ENCODE measurements around the gene TMEM72.

TMEM72 gene

DNA sequence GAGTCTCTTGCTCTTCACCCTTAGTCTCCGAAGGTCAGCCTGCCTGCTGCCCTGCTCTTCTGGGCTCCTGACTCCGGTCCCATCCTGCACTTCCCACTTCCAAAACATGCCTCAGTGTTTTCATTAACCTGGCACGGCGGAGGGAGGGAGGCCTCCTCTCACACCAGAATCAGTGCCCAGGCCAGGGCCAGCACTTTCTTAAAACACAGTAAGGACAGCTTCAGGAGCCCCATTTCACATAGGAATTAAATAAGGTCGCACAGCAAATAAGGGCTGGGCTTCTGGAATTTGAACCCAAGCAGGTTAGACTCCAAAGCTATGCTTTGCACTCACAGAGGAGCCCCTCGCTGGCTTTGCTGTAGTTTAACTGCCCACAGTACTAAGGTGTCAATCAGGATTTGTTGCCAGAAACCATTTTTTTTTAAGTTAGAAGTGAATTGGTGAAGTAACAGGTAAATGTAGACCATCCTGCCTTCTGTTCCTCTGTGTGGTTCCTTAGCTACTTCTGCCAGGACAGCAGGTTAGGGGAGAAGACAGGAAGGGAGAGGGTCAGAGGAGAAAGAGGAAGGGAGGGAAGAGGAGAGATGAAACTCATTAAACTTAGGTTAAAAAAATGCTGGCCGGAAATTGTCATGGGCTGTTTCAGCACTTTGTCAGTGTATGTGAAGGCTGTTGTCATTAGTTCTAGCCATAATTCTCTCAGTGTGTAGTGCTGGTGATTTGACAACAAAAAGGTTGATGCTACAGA is 49.5 kb downstream of the TMEM72 start:
- peak overlapping the region; percentile 34 for H3K9ac ChIP-seq (ENCODE audit: insufficient read length, low read depth)
- H3K27me3 ChIP-seq (ENCODE audit: insufficient read depth, insufficient read length) = peaks cover 9% of the 10 kb centered on the region
- H3K4me3 ChIP-seq (ENCODE audit: insufficient read length, low read depth) = peak overlapping the region; percentile 64
- TF ChIP-seq SUZ12 (IDR thresholded peaks at IDR 0.05; ENCODE audit: extremely low read depth, insufficient read depth, insufficient read length) (no peak), ZNF274 (IDR thresholded peaks at IDR 0.05; ENCODE audit: low read depth, low read length) (no peak), YY1 (IDR thresholded peaks at IDR 0.05; ENCODE audit: insufficient read depth, insufficient read length) (no peak)
- H3K36me3 ChIP-seq (ENCODE audit: insufficient read depth, insufficient read length, low read length) = peaks cover 15% of the 10 kb centered on the region
- no peak for DNase-seq (ENCODE audit: low read depth, low spot score)
- no peaks in the 10 kb centered on the region for H3K9me3 ChIP-seq (ENCODE audit: insufficient read depth, low read length)
- H3K4me1 ChIP-seq (ENCODE audit: insufficient read depth, insufficient read length) = peaks cover 6% of the 10 kb centered on the region

DNA sequence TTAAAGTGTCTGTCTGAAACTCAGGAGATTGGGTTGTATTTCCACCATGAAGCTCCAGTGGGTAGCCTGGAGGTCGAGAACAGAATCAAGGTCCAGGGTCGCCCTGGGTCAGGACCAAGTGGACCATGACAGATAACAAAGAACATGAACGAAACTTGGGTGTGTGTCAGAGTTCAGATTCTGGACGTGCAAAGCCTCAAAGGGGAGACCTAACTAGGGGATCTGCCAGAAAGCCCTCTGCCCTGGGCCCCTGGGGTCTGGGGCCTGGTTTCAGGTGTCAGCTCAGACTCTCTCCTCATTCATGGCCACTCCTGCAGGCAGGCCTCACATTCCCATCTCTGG is 50.1 kb downstream of the TMEM72 start:
- Histone ChIP-seq H3K27me3 (ENCODE audit: insufficient read depth, insufficient read length) (peaks cover 9% of the 10 kb centered on the region), H3K36me3 (ENCODE audit: insufficient read depth, insufficient read length, low read length) (peaks cover 10% of the 10 kb centered on the region), H3K4me1 (ENCODE audit: insufficient read depth, insufficient read length) (peaks cover 7% of the 10 kb centered on the region), H3K9ac (ENCODE audit: insufficient read length, low read depth) (no peak overlapping the region), H3K9me3 (ENCODE audit: insufficient read depth, low read length) (no peaks in the 10 kb centered on the region), H3K4me3 (ENCODE audit: insufficient read length, low read depth) (no peak overlapping the region)
- TF ChIP-seq SUZ12 (IDR thresholded peaks at IDR 0.05; ENCODE audit: extremely low read depth, insufficient read depth, insufficient read length) = no peak
- no peak for DNase-seq (ENCODE audit: low read depth, low spot score)

DNA sequence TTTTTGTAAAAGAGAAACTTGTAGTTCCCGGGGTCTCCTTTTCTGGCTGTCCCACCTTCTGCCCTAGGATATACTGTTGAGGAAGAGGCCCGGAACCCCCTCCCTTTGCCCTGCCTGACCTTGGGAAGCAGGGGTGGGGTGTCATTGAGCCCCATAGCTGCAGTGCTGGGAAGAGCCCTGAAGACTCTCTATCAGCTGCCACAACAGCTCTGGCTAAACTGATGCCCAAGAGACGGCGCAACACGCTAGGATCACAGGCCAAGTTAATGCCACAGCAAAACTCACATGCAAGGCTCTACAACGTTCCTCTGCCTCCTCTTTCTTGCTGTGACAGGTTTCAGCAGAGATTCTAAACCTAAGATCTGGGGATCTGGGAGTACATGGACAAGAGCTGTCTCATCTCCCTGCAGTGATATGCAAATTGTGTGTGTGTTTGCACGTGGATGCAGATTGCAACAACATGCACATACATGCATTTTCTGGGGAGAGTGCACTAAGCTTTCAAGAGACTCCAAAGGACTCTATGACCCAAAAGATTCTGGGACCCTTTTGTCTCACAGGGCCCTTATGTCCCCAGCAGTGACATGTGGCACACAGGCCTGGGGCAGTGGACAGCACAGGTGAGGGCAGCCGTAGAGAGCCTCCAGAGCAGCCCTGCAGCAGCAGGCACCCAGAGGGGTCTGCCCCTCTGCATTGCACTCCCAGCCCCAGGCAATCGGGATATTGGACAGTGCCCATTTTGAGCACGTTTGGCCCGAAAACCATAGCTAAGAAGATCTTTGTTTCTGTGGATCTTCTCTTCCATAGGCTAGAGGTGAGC is 51.0 kb downstream of the TMEM72 start:
- H3K4me3 ChIP-seq (ENCODE audit: insufficient read length, low read depth) = no peak overlapping the region
- peaks cover 9% of the 10 kb centered on the region for H3K4me1 ChIP-seq (ENCODE audit: insufficient read depth, insufficient read length)
- TF ChIP-seq YY1 (IDR thresholded peaks at IDR 0.05; ENCODE audit: insufficient read depth, insufficient read length) (no peak), ZNF274 (IDR thresholded peaks at IDR 0.05; ENCODE audit: low read depth, low read length) (no peak), SUZ12 (IDR thresholded peaks at IDR 0.05; ENCODE audit: extremely low read depth, insufficient read depth, insufficient read length) (no peak)
- H3K9me3 ChIP-seq (ENCODE audit: insufficient read depth, low read length) = no peaks in the 10 kb centered on the region
- no peak for DNase-seq (ENCODE audit: low read depth, low spot score)
- no peak overlapping the region for H3K9ac ChIP-seq (ENCODE audit: insufficient read length, low read depth)
- peaks cover 9% of the 10 kb centered on the region for H3K27me3 ChIP-seq (ENCODE audit: insufficient read depth, insufficient read length)
- peaks cover 4% of the 10 kb centered on the region for H3K36me3 ChIP-seq (ENCODE audit: insufficient read depth, insufficient read length, low read length)

DNA sequence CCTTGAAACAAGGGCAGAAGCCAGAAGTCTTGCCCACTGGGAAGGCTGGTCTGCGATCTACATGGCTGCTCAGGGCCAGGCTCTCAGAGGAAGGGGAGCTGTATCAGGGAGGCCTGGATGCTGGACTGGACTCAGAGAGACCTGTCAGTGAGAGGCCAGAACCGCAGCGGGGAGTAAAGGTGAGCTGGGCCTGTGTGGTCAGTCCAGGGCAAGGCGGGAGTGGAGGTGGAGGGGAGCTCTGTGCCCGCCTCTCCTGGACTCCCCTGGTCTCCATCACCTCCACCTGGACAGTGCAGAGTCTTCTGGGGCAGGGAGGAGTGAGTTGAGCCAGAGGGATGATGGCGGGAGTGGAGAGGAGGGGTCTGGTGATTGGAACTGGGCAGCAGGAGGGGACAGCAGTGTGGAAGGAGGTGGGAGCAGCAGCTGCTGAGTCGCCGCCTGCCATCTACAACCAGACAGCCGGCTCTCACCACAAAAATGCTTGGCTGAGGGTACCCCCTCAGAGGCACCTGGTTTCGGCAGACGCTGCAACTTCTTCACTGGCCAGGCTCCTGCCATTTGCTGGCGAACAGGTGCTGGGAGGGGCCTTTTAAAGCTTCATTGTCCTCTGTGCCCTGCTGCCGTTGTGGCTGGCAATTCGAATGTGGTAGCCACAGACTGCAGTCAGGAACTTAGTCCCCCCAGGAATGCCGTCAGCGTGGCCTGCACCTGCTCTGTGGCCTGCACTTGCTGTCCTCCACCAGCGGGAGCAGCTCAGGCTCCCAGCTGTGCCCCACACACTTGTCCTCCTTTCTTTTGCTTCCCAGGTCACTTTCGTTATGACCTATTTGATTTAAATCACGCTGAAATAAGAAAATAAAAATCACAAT is 52.0 kb downstream of the TMEM72 start:
- Histone ChIP-seq H3K27me3 (ENCODE audit: insufficient read depth, insufficient read length) (peaks cover 9% of the 10 kb centered on the region), H3K4me1 (ENCODE audit: insufficient read depth, insufficient read length) (peaks cover 9% of the 10 kb centered on the region), H3K36me3 (ENCODE audit: insufficient read depth, insufficient read length, low read length) (peaks cover 4% of the 10 kb centered on the region), H3K4me3 (ENCODE audit: insufficient read length, low read depth) (no peak overlapping the region), H3K9me3 (ENCODE audit: insufficient read depth, low read length) (no peaks in the 10 kb centered on the region), H3K9ac (ENCODE audit: insufficient read length, low read depth) (no peak overlapping the region)
- no peak for DNase-seq (ENCODE audit: low read depth, low spot score)
- TF ChIP-seq ZNF274 (IDR thresholded peaks at IDR 0.05; ENCODE audit: low read depth, low read length) (no peak), YY1 (IDR thresholded peaks at IDR 0.05; ENCODE audit: insufficient read depth, insufficient read length) (no peak), SUZ12 (IDR thresholded peaks at IDR 0.05; ENCODE audit: extremely low read depth, insufficient read depth, insufficient read length) (no peak)

DNA sequence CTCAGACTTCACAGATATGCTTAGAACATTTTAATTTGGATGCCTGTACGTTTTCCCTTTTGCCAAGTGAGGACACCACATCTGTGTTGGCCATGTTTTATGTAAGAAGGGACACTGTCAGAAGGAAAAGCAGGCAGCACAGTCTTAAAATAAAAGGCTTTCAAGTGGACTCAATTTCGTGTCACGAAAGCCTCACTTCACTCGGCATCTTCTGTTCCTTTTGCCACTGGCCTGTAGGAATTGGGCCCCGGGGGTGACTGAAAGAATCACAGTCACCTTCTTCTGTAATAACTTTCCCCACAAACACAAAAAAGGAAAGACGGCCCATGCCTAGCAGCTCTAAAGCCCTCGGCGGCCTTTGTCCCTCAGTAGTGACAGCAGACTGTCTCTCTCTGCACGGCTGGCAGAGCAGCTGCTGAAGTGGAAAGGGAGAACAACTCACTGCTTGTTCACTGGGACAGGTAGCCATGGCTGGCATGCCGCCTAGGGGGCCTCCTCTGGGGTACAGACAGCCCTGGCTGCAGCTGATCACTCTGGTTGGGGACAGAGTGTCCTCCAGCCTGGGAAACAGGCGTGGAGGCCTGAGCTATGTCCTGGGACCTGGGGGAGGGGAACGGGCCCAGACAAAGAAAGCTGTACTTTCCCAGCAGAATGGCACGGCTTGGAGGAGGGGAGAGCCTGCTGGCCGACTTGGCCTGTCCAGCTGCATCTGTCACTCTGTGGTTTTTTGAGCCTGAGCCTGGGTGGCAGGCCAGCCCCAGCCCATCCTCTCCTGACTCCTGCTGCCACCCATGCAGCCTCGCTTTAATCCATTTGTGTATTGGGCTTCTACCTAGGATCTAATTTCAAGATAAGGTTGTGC is 52.9 kb downstream of the TMEM72 start:
- no peak for TF ChIP-seq SUZ12 (IDR thresholded peaks at IDR 0.05; ENCODE audit: extremely low read depth, insufficient read depth, insufficient read length)
- TF ChIP-seq ZNF274 (IDR thresholded peaks at IDR 0.05; ENCODE audit: low read depth, low read length) = no peak
- no peak for TF ChIP-seq YY1 (IDR thresholded peaks at IDR 0.05; ENCODE audit: insufficient read depth, insufficient read length)
- DNase-seq (ENCODE audit: low read depth, low spot score) = no peak
- Histone ChIP-seq H3K36me3 (ENCODE audit: insufficient read depth, insufficient read length, low read length) (peaks cover 7% of the 10 kb centered on the region), H3K9ac (ENCODE audit: insufficient read length, low read depth) (peak overlapping the region; percentile 56), H3K9me3 (ENCODE audit: insufficient read depth, low read length) (no peaks in the 10 kb centered on the region), H3K27me3 (ENCODE audit: insufficient read depth, insufficient read length) (peaks cover 9% of the 10 kb centered on the region), H3K4me3 (ENCODE audit: insufficient read length, low read depth) (no peak overlapping the region), H3K4me1 (ENCODE audit: insufficient read depth, insufficient read length) (peaks cover 9% of the 10 kb centered on the region)

DNA sequence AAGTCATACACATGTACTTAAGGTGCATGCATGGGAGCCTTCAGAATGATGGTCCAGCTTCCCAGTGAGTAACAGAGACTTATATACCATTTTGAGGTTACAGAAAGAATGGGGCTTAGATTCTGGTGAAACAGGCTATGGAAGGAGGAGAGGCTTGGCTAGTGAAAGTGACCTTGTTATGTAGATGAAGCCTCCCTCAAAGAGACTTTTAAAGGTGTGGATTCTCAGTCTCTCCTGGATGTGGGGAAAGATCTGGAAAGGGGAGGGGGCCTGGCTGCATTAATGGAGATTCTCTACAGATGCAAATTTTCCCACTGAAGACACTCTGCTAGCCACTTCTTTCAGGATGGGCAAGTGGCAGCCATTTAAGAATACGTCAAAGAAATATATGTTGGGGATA is 54.0 kb downstream of the TMEM72 start:
- Histone ChIP-seq H3K4me3 (ENCODE audit: insufficient read length, low read depth) (no peak overlapping the region), H3K9me3 (ENCODE audit: insufficient read depth, low read length) (no peaks in the 10 kb centered on the region), H3K9ac (ENCODE audit: insufficient read length, low read depth) (no peak overlapping the region), H3K36me3 (ENCODE audit: insufficient read depth, insufficient read length, low read length) (peaks cover 13% of the 10 kb centered on the region), H3K4me1 (ENCODE audit: insufficient read depth, insufficient read length) (peaks cover 9% of the 10 kb centered on the region), H3K27me3 (ENCODE audit: insufficient read depth, insufficient read length) (peaks cover 5% of the 10 kb centered on the region)
- TF ChIP-seq YY1 (IDR thresholded peaks at IDR 0.05; ENCODE audit: insufficient read depth, insufficient read length) (no peak), ZNF274 (IDR thresholded peaks at IDR 0.05; ENCODE audit: low read depth, low read length) (no peak), SUZ12 (IDR thresholded peaks at IDR 0.05; ENCODE audit: extremely low read depth, insufficient read depth, insufficient read length) (no peak)
- DNase-seq (ENCODE audit: low read depth, low spot score) = no peak
